GM10266 (cell line): ENCODE results near the gene FGD3.

Experiments
- DNase-seq: peaks from one replicate; pipeline ENCODE4 v3.0.0; 2012; ENCODE audit errors: extremely low spot score
- CTCF ChIP-seq: IDR thresholded peaks from 2 replicates; pipeline ENCODE4 v1.5.1; 2012; ENCODE audit warnings: mild to moderate bottlenecking, low read depth; ENCODE audit not compliant: control insufficient read depth, insufficient read depth; ENCODE audit errors: missing control alignments

FGD3 gene

GRCh38 chr9:92938025-92938424 is 9.3 kb upstream of the FGD3 start:
- no peak for DNase-seq
- TF ChIP-seq CTCF, result no peak

GRCh38 chr9:92941861-92942260 is 5.5 kb upstream of the FGD3 start:
- no peak for DNase-seq
- TF ChIP-seq CTCF, result no peak

GRCh38 chr9:92942688-92943616 is 4.4 kb upstream of the FGD3 start:
- no peak for TF ChIP-seq CTCF
- no peak for DNase-seq

- no peak for DNase-seq
- no peak for TF ChIP-seq CTCF
These were observed 2.4 kb upstream of the FGD3 start for GRCh38 chr9:92944921-92945320.

- TF ChIP-seq CTCF, result no peak
- DNase-seq, result no peak
These were observed 1.5 kb upstream of the FGD3 start for GRCh38 chr9:92945796-92946195.

- TF ChIP-seq CTCF, result no peak
These were observed 763 bp downstream of the FGD3 start for GRCh38 chr9:92948038-92948534.

GRCh38 chr9:92948632-92949031 is 1.3 kb downstream of the FGD3 start:
- TF ChIP-seq CTCF, result no peak
- DNase-seq, result no peak

More at GRCh38 chr9:92948038-92948534, 763 bp downstream of the FGD3 start:
- DNase-seq, result no peak
